ENCODE measurements around the gene FAXC.
"Not testable (repeated sequence)": the region's sequence is repeated elsewhere in the genome, so short reads cannot be mapped to it uniquely, and the experiment has no call there.

GRCh38 chr6:99265447-99265846, 84.0 kb downstream of the FAXC start:
- not testable (repeated sequence) for TF ChIP-seq POLR2AphosphoS5, POLR2A (IDR thresholded peaks at IDR 0.05)
